Karpas-422 (cell line): ENCODE data around the gene PTPRD. TPM values are rescaled to one million over a fixed set of nuclear protein-coding genes. Genes with fewer than 3 reads are reported as not detected.

Source experiments
- DNase-seq: peaks from one replicate; pipeline ENCODE4 v3.0.0-alpha.2; 2015
- H2AFZ ChIP-seq: fragments of 200-600 bp; sonication (generic); 2 replicates; pipeline ENCODE4 v1.6.1; 2014; ENCODE audit warnings: antibody characterized with exemption, low read length, mixed read lengths
- H3K27ac ChIP-seq: fragments of 200-600 bp; sonication (generic); 2 replicates; pipeline ENCODE4 v1.5.1; 2014; ENCODE audit warnings: mild to moderate bottlenecking, low read length, moderate library complexity
- H3K27me3 ChIP-seq: fragments of 200-600 bp; sonication (generic); 2 replicates; pipeline ENCODE4 v1.6.1; 2014; ENCODE audit warnings: low read length, mixed read lengths
- H3K36me3 ChIP-seq: fragments of 200-600 bp; sonication (generic); 2 replicates; pipeline ENCODE4 v1.6.1; 2014; ENCODE audit warnings: low read length, mixed read lengths; ENCODE audit not compliant: insufficient read depth
- H3K4me1 ChIP-seq: fragments of 200-600 bp; sonication (generic); 2 replicates; pipeline ENCODE4 v1.6.1; 2014; ENCODE audit warnings: mild to moderate bottlenecking, low read length, mixed read lengths
- H3K4me2 ChIP-seq: fragments of 200-600 bp; sonication (generic); 2 replicates; pipeline ENCODE4 v1.6.1; 2014; ENCODE audit warnings: low read length, low read depth, mild to moderate bottlenecking; ENCODE audit not compliant: poor library complexity, severe bottlenecking
- H3K4me3 ChIP-seq: fragments of 200-600 bp; sonication (generic); 2 replicates; pipeline ENCODE4 v1.5.1; 2014; ENCODE audit warnings: mild to moderate bottlenecking, antibody characterized with exemption, low read length, mixed read lengths
- H3K79me2 ChIP-seq: fragments of 200-600 bp; sonication (generic); 2 replicates; pipeline ENCODE4 v1.6.1; 2014; ENCODE audit warnings: mild to moderate bottlenecking, low read length, mixed read lengths
- H3K9ac ChIP-seq: fragments of 200-600 bp; sonication (generic); 2 replicates; pipeline ENCODE4 v1.6.0; 2014; ENCODE audit warnings: low read length
- H3K9me2 ChIP-seq: fragments of 200-600 bp; sonication (generic), shearing (Covaris generic); replicated peaks from 2 replicates; pipeline ENCODE4 v1.6.0; 2014; ENCODE audit warnings: mild to moderate bottlenecking, low read length, moderate library complexity; ENCODE audit not compliant: insufficient read depth
- H3K9me3 ChIP-seq: fragments of 300-700, 200-600 bp; sonication (generic); 2 replicates; pipeline ENCODE4 v1.6.1; 2014; ENCODE audit warnings: low read length, mixed read lengths
- H4K20me1 ChIP-seq: fragments of 200-600 bp; sonication (generic); 2 replicates; pipeline ENCODE4 v1.6.1; 2014; ENCODE audit warnings: mild to moderate bottlenecking, antibody characterized with exemption, low read length, low read depth; ENCODE audit not compliant: insufficient read depth
- total RNA-seq: library from RNA; depleted of rRNA; stranded (reverse); fragments of >200 nt; shearing (Covaris generic); gene quantifications from 2 replicates; pipeline ENCODE4 v1.2.3, GENCODE V29; 2014; ENCODE audit warnings: low replicate concordance

PTPRD gene
- total RNA-seq, 1 experiment from 2014 or later: 0.63 TPM

- no peak for DNase-seq
- H3K27ac ChIP-seq: no peak overlapping the region
- H3K4me1 ChIP-seq: no peaks in the 10 kb centered on the region
- no peak overlapping the region for H3K4me2 ChIP-seq
- H2AFZ ChIP-seq: no peak overlapping the region
- H3K4me3 ChIP-seq: no peak overlapping the region
- H3K27me3 ChIP-seq: no peaks in the 10 kb centered on the region
- H3K9ac ChIP-seq: no peak overlapping the region
- H3K36me3 ChIP-seq: no peaks in the 10 kb centered on the region
- peaks cover 17% of the 10 kb centered on the region; the same call in 1 of the 2 replicates for H3K9me3 ChIP-seq
- no peaks in the 10 kb centered on the region for H3K9me2 ChIP-seq
- no peaks in the 10 kb centered on the region for H3K79me2 ChIP-seq
- no peaks in the 10 kb centered on the region for H4K20me1 ChIP-seq
These were observed 1380.9 kb downstream of the PTPRD start for GRCh38 chr9:9231946-9232345.

DNA sequence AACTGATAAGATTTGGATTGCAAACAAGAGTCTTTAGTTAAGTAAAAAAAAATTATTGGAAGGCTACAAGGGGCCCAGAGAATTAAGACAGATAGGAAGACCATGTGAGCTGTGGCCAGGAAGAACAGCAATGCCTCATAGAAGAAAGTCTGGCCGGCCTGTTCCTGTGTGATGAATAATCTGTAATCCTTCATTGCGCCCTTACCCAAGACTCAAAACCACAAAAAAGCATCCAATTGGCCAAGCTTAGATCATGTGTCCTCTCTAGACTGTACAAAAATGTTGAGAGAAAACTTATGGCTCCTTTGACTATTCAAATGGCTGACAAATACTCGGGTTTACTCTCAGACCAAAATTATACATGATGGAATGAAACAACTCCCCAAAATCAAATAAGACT, 1383.5 kb downstream of the PTPRD start:
- no peak overlapping the region for H2AFZ ChIP-seq
- no peak overlapping the region for H3K4me2 ChIP-seq
- H3K4me3 ChIP-seq: no peak overlapping the region
- DNase-seq: no peak
- no peaks in the 10 kb centered on the region for H3K36me3 ChIP-seq
- H3K9me3 ChIP-seq: peaks cover 10% of the 10 kb centered on the region
- no peaks in the 10 kb centered on the region for H3K27me3 ChIP-seq
- H3K27ac ChIP-seq: no peak overlapping the region
- H3K79me2 ChIP-seq: no peaks in the 10 kb centered on the region
- no peaks in the 10 kb centered on the region for H3K4me1 ChIP-seq
- H3K9ac ChIP-seq: no peak overlapping the region
- no peaks in the 10 kb centered on the region for H4K20me1 ChIP-seq
- H3K9me2 ChIP-seq: no peaks in the 10 kb centered on the region

DNA sequence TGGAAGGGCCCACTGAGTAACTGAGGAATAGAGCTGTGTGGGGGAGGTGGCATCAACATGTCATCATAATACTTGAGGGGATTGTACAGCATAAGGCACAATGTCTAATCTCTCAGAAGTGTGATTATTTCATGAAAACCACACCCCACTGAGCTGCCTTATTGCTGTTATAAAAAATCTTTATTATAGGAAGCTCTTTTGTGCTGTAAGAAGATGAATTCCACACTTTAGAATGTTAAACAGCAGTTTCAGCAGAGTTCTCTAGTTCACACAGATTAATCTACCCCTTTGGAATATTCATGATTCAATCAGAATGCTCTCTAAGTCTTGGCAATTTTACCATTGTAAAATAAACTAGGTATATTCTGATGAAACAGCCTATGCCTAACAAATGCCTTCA, 1389.6 kb downstream of the PTPRD start:
- H3K27me3 ChIP-seq: no peaks in the 10 kb centered on the region
- no peak overlapping the region for H2AFZ ChIP-seq
- no peak for DNase-seq
- no peaks in the 10 kb centered on the region for H3K36me3 ChIP-seq
- H3K9me3 ChIP-seq: peaks cover 10% of the 10 kb centered on the region
- H3K4me3 ChIP-seq: no peak overlapping the region
- no peak overlapping the region for H3K4me2 ChIP-seq
- no peaks in the 10 kb centered on the region for H3K4me1 ChIP-seq
- H3K9me2 ChIP-seq: no peaks in the 10 kb centered on the region
- no peaks in the 10 kb centered on the region for H4K20me1 ChIP-seq
- no peaks in the 10 kb centered on the region for H3K79me2 ChIP-seq
- no peak overlapping the region for H3K9ac ChIP-seq
- no peak overlapping the region for H3K27ac ChIP-seq

- H3K4me3 ChIP-seq: no peak overlapping the region
- H3K27ac ChIP-seq: no peak overlapping the region
- no peaks in the 10 kb centered on the region for H4K20me1 ChIP-seq
- H3K4me2 ChIP-seq: no peak overlapping the region
- no peaks in the 10 kb centered on the region for H3K36me3 ChIP-seq
- no peak overlapping the region for H3K9ac ChIP-seq
- no peaks in the 10 kb centered on the region for H3K9me2 ChIP-seq
- H3K9me3 ChIP-seq: peaks cover 7% of the 10 kb centered on the region
- no peaks in the 10 kb centered on the region for H3K4me1 ChIP-seq
- no peak overlapping the region for H2AFZ ChIP-seq
- no peaks in the 10 kb centered on the region for H3K27me3 ChIP-seq
- no peaks in the 10 kb centered on the region for H3K79me2 ChIP-seq
- DNase-seq: no peak
These were observed 1390.1 kb downstream of the PTPRD start for GRCh38 chr9:9222730-9223129.

DNA sequence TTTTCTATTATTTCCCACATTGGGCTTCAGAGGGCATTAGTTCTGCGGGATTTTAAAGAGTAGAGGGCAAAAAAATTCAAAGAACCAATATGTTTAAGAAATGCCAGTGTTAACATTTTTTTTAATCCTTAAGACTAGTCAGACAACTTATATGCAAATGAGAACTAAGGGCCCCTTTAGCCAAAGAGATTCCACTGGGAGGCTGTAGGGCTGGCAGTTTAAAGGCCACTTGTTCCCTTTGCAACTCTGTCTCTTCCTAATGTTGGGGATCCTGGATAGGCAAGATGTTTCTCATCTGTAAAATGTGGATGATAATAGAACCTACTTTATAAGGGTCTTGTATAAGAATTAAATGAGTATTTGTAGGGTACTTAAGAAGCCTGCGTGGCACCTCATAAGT, 1395.9 kb downstream of the PTPRD start:
- no peaks in the 10 kb centered on the region for H3K79me2 ChIP-seq
- H3K4me3 ChIP-seq: no peak overlapping the region
- no peaks in the 10 kb centered on the region for H3K27me3 ChIP-seq
- DNase-seq: no peak
- no peak overlapping the region for H3K4me2 ChIP-seq
- no peak overlapping the region for H2AFZ ChIP-seq
- no peaks in the 10 kb centered on the region for H3K36me3 ChIP-seq
- no peak overlapping the region for H3K27ac ChIP-seq
- H3K4me1 ChIP-seq: no peaks in the 10 kb centered on the region
- no peaks in the 10 kb centered on the region for H3K9me2 ChIP-seq
- H3K9ac ChIP-seq: no peak overlapping the region
- no peaks in the 10 kb centered on the region for H4K20me1 ChIP-seq
- H3K9me3 ChIP-seq: peaks cover 10% of the 10 kb centered on the region

DNA sequence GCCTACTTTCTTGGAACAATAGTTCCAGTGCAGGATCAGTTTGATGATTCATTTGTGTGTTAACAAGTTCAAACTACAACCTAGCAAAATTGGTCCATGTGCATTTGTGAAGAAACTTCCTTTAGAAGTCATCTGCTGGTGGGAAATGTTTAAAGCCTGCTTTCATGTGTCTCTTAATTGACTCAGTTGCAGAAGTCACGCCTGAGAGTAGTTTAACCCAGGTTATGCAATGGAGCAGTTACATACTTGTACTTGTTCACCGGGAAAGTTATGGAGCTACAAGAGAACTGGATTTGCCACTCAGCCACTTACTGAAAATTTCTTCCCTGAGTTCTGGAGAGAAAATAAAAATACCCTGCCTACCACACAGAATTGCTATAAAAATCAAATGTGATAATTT, 1397.8 kb downstream of the PTPRD start:
- Histone ChIP-seq H3K9ac (no peak overlapping the region), H3K27me3 (no peaks in the 10 kb centered on the region), H3K27ac (no peak overlapping the region), H2AFZ (no peak overlapping the region), H3K4me1 (no peaks in the 10 kb centered on the region), H3K36me3 (no peaks in the 10 kb centered on the region), H4K20me1 (no peaks in the 10 kb centered on the region), H3K9me2 (no peaks in the 10 kb centered on the region), H3K9me3 (peaks cover 10% of the 10 kb centered on the region), H3K79me2 (no peaks in the 10 kb centered on the region), H3K4me2 (no peak overlapping the region), H3K4me3 (no peak overlapping the region)
- no peak for DNase-seq

DNA sequence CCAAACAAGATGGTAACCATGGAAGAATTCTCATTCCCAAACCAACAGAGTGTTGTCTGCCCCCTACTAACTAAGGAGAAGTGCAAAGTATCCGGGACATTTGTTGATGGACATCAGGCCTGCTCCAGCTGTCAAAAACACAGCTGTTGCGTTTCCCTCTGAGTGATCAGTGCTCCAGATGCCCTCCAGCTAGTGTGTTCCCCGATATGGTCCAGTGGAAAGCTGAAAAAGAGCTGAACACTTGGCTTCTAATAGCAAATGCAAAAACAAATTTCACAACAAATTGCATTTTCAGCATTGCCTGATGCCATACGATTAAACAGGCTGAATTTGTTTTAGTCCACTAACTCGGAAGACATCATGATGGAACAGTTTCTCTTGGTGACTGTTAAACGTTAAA, 1398.7 kb downstream of the PTPRD start:
- H3K36me3 ChIP-seq: no peaks in the 10 kb centered on the region
- no peaks in the 10 kb centered on the region for H3K4me1 ChIP-seq
- no peaks in the 10 kb centered on the region for H3K9me2 ChIP-seq
- H3K27ac ChIP-seq: no peak overlapping the region
- H3K9me3 ChIP-seq: peaks cover 10% of the 10 kb centered on the region
- no peaks in the 10 kb centered on the region for H4K20me1 ChIP-seq
- H3K4me2 ChIP-seq: no peak overlapping the region
- DNase-seq: no peak
- no peak overlapping the region for H2AFZ ChIP-seq
- no peaks in the 10 kb centered on the region for H3K79me2 ChIP-seq
- no peak overlapping the region for H3K9ac ChIP-seq
- no peak overlapping the region for H3K4me3 ChIP-seq
- H3K27me3 ChIP-seq: no peaks in the 10 kb centered on the region

- H3K27ac ChIP-seq: no peak overlapping the region
- no peaks in the 10 kb centered on the region for H4K20me1 ChIP-seq
- H3K79me2 ChIP-seq: no peaks in the 10 kb centered on the region
- no peak overlapping the region for H3K4me2 ChIP-seq
- H3K9me2 ChIP-seq: no peaks in the 10 kb centered on the region
- H2AFZ ChIP-seq: no peak overlapping the region
- no peak overlapping the region for H3K9ac ChIP-seq
- no peak for DNase-seq
- no peaks in the 10 kb centered on the region for H3K36me3 ChIP-seq
- no peaks in the 10 kb centered on the region for H3K27me3 ChIP-seq
- no peaks in the 10 kb centered on the region for H3K4me1 ChIP-seq
- peaks cover 10% of the 10 kb centered on the region for H3K9me3 ChIP-seq
- H3K4me3 ChIP-seq: no peak overlapping the region
These were observed 1399.8 kb downstream of the PTPRD start for GRCh38 chr9:9212963-9213362.

DNA sequence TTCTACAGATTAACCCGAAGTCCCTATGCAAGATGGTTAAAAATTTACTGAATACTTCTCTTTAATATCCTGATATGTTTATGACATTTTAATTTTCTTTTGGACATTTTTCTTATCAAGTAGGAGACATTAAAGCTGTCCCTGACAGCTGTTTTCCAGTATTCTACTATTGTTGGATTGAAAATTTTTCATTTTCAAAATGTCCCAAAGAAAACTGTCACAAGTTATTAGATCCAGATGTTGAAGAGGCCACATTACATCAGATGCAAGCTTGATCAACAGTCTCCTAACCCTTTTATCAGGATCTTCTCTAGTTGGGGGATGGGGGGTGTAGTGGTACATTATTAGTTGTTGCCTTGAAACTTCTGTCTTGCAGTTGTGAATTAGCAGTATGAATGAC, 1410.5 kb downstream of the PTPRD start:
- no peak overlapping the region for H3K27ac ChIP-seq
- no peak overlapping the region for H3K4me3 ChIP-seq
- no peak for DNase-seq
- H3K27me3 ChIP-seq: no peaks in the 10 kb centered on the region
- H4K20me1 ChIP-seq: no peaks in the 10 kb centered on the region
- no peaks in the 10 kb centered on the region for H3K36me3 ChIP-seq
- no peaks in the 10 kb centered on the region for H3K4me1 ChIP-seq
- H3K4me2 ChIP-seq: no peak overlapping the region
- no peak overlapping the region for H2AFZ ChIP-seq
- no peaks in the 10 kb centered on the region for H3K79me2 ChIP-seq
- peaks cover 23% of the 10 kb centered on the region for H3K9me3 ChIP-seq
- H3K9me2 ChIP-seq: no peaks in the 10 kb centered on the region
- no peak overlapping the region for H3K9ac ChIP-seq
